Measurements from ENCODE around the gene KIT. TPM values are rescaled to one million over a fixed set of nuclear protein-coding genes. Genes with fewer than 3 reads are reported as not detected.

Gene KIT
- total and polyA plus RNA-seq, 2 donors (not counting 3 experiments of a cell fraction or from before 2014, with no cell fraction given): 19.8 to 39.7 TPM

DNA sequence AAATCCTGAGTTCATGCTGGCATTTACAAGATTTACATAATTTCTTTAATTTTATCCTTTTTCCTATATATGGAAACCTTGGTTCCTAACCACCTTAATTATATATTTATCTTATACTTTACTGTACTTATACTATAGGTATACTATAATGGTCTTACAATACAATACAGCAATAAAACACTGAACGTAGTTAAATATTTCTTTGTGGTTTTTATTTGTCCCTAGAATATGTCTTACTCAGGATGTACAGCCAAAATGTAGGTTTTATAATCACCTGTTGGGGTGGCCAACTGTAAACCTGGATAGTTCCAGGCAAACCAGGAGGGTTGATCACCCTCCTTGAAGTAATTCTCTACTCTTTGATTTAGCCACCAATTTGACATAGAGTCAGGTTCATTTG is 48.4 kb upstream of the KIT start:
- Histone ChIP-seq H3K9me1 (replicated peaks; ENCODE audit: control insufficient read depth, extremely low read depth, insufficient read depth, low read length) (no peaks in the 10 kb centered on the region), H3K9me3 (replicated peaks; ENCODE audit: control insufficient read depth, insufficient read depth, low read length) (no peaks in the 10 kb centered on the region), H3K27me3 (ENCODE audit: control insufficient read depth in 2 of 2, insufficient read depth in 2 of 2, low read length in 2 of 2) (no peaks in the 10 kb centered on the region), H3K4me3 (replicated peaks in 1 of 3; ENCODE audit: insufficient read depth in 1 of 3, low read depth in 1 of 3, low read length in 3 of 3) (no peak overlapping the region), H3K4me1 (ENCODE audit: control insufficient read depth, extremely low read depth, insufficient read depth, low read length) (no peaks in the 10 kb centered on the region), H3K27ac (ENCODE audit: insufficient read depth, low read depth, low read length) (no peak overlapping the region), H4K20me1 (replicated peaks; ENCODE audit: control insufficient read depth, extremely low read depth, insufficient read depth, low read length) (no peaks in the 10 kb centered on the region), H2AFZ (ENCODE audit: low read depth, low read length) (no peak overlapping the region), H3K79me2 (ENCODE audit: control insufficient read depth, insufficient read depth, low read length) (no peaks in the 10 kb centered on the region), H3K4me2 (ENCODE audit: insufficient read depth, low read length) (no peak overlapping the region), H3K36me3 (ENCODE audit: control insufficient read depth in 2 of 2, extremely low read depth in 1 of 2, insufficient read depth in 2 of 2, low read length in 2 of 2) (no peaks in the 10 kb centered on the region), H3K9ac (replicated peaks; ENCODE audit: extremely low read depth, insufficient read depth, low read length) (no peak overlapping the region)
- TF ChIP-seq, protein P1, sequence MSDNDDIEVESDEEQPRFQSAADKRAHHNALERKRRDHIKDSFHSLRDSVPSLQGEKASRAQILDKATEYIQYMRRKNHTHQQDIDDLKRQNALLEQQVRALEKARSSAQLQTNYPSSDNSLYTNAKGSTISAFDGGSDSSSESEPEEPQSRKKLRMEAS (IDR thresholded peaks at IDR 0.05; ENCODE audit: insufficient read depth, insufficient read length): no peak
- no peak for TF ChIP-seq GATA2 (IDR thresholded peaks at IDR 0.05; ENCODE audit: insufficient read depth, insufficient read length, low read depth, low read length)
- no peak for TF ChIP-seq POLR2A (IDR thresholded peaks at IDR 0.05; ENCODE audit: low read depth, low read length)
- TF ChIP-seq EZH2 (IDR thresholded peaks at IDR 0.05; ENCODE audit: borderline replicate concordance, low read depth, low read length, severe bottlenecking): no peak
- no peak for TF ChIP-seq POLR2AphosphoS5 (IDR thresholded peaks at IDR 0.05; ENCODE audit: insufficient read depth, low read depth, low read length)
- no peak for TF ChIP-seq JUN (IDR thresholded peaks at IDR 0.05; ENCODE audit: borderline replicate concordance, insufficient read depth, insufficient read length, low read depth)
- TF ChIP-seq FOS (IDR thresholded peaks at IDR 0.05; ENCODE audit: borderline replicate concordance, insufficient read depth, low read length): no peak
- TF ChIP-seq, protein P2, sequence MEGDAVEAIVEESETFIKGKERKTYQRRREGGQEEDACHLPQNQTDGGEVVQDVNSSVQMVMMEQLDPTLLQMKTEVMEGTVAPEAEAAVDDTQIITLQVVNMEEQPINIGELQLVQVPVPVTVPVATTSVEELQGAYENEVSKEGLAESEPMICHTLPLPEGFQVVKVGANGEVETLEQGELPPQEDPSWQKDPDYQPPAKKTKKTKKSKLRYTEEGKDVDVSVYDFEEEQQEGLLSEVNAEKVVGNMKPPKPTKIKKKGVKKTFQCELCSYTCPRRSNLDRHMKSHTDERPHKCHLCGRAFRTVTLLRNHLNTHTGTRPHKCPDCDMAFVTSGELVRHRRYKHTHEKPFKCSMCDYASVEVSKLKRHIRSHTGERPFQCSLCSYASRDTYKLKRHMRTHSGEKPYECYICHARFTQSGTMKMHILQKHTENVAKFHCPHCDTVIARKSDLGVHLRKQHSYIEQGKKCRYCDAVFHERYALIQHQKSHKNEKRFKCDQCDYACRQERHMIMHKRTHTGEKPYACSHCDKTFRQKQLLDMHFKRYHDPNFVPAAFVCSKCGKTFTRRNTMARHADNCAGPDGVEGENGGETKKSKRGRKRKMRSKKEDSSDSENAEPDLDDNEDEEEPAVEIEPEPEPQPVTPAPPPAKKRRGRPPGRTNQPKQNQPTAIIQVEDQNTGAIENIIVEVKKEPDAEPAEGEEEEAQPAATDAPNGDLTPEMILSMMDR (IDR thresholded peaks at IDR 0.05; ENCODE audit: extremely low read depth in 1 of 2, insufficient read depth in 1 of 2, low read depth in 1 of 2, low read length in 2 of 2): no peak
- no peak for TF ChIP-seq MYC (IDR thresholded peaks at IDR 0.05; ENCODE audit: low read depth, low read length)
- intact Hi-C loops (cut with micrococcal nuclease): no loop called here
- POLR2A ChIA-PET: no interaction called here
- dilution Hi-C loops (cut with MboI; ENCODE audit: extremely low pct_ligation_motif_present, low sequenced_read_pairs): no loop called here
- DNase-seq (ENCODE audit: low read depth, low spot score) (no peak), FAIRE-seq (no peak)
- CTCF ChIA-PET: no interaction called here
- no TSS peak for BruUV-seq (replicated peaks)
